Naive B cell (primary cell): ENCODE data around the gene SCUBE1. TPM values are rescaled to one million over a fixed set of nuclear protein-coding genes. Genes with fewer than 3 reads are reported as not detected.
A peak's percentile ranks its signal among the peaks of the same experiment; 100 is the strongest.
"Not testable (repeated sequence)": the region's sequence is repeated elsewhere in the genome, so short reads cannot be mapped to it uniquely, and the experiment has no call there.

Experiments used
- ATAC-seq, 2 donors: fragments of 150-1000 bp; cut with Tn5 transposase; 2 replicates each; pipeline ENCODE4 v1.10.0; 2021; ENCODE audit warnings: low read depth in 2 of 2, mild to moderate bottlenecking in 2 of 2, moderate library complexity in 2 of 2
- DNase-seq: peaks from one replicate; pipeline ENCODE4 v3.0.0; 2022
- H3K27ac Mint-ChIP-seq, 6 donors: one replicate each; pipeline ENCODE4 v1.8.0; 2020 to 2022; ENCODE audit warnings: mild to moderate bottlenecking in 6 of 6, mixed read lengths in 6 of 6, moderate library complexity in 5 of 6, inconsistent platforms in 2 of 6
- H3K27me3 Mint-ChIP-seq, 3 donors: one replicate each; pipeline ENCODE4 v1.8.0; 2021 to 2022; ENCODE audit warnings: mixed read lengths in 3 of 3, mild to moderate bottlenecking in 1 of 3
- H3K36me3 Mint-ChIP-seq, 2 donors: one replicate each; pipeline ENCODE4 v1.8.0; 2020 to 2022; ENCODE audit warnings: mixed read lengths in 2 of 2, inconsistent platforms in 1 of 2, mild to moderate bottlenecking in 1 of 2
- H3K4me1 Mint-ChIP-seq, 3 donors: one replicate each; pipeline ENCODE4 v1.8.0; 2020 to 2022; ENCODE audit warnings: mixed read lengths in 3 of 3, inconsistent platforms in 1 of 3, mild to moderate bottlenecking in 1 of 3, moderate library complexity in 1 of 3
- H3K4me3 Mint-ChIP-seq, 8 donors: one replicate each; pipeline ENCODE4 v1.8.0; 2020 to 2022; ENCODE audit warnings: mild to moderate bottlenecking in 8 of 8, mixed read lengths in 8 of 8, moderate library complexity in 8 of 8, inconsistent platforms in 2 of 8
- H3K9me3 Mint-ChIP-seq, 7 donors: one replicate each; pipeline ENCODE4 v1.8.0; 2020 to 2022; ENCODE audit warnings: mixed read lengths in 7 of 7, mild to moderate bottlenecking in 5 of 7, inconsistent platforms in 2 of 7, moderate library complexity in 1 of 7
- polyA plus RNA-seq, 6 donors: library from polyadenylated mRNA; unstranded; fragments of 300-500 nt; fragmentation: Illumina TruSeq; gene quantifications; one replicate each; pipeline ENCODE4 v1.2.3, GENCODE V29; 2021; ENCODE audit warnings: low read depth in 6 of 6

Gene SCUBE1
- polyA plus RNA-seq, 6 donors from 2014 or later = not detected

DNA sequence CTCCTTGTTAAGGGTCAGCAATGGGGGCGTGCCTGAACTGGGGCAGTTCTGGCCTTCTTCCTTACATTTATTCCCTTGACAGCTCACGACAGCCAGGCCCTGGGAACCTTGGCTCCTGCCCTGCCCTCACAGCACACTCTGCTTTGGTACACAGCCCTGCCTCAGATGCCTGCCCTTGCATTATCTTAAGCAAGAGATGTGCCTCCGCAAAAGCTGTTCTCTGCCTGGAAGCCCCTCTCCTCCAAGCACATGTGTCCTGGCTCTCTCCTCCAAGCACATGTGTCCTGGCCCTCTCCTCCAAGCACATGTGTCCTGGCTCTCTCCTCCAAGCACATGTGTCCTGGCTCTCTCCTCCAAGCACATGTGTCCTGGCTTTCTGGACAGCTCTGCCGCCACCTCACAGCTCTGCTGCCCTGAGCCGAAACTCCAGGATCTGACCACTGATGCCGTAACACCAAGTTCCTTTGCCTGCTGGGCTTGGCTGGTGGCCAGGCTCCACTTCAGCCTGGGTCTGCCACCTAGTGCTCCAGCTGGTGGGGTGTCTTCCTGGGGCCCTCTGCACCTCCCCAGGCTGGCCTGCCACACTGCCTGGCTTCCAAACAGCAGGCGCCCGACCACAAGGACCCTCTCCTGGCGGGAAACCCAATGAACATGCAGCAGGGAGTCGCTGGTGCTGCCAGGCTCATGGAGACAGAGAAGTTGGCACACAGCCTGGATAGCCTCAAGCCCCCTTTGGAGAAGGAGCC lies 53.0 kb downstream of the SCUBE1 start:
- no peaks in the 10 kb centered on the region for H3K9me3 Mint-ChIP-seq
- no peak for DNase-seq
- H3K4me1 Mint-ChIP-seq = peaks cover 3 to 5% (median 4%) of the 10 kb centered on the region in 3 donors
- no peak for ATAC-seq
- H3K27ac Mint-ChIP-seq = no peak overlapping the region
- no peak overlapping the region for H3K4me3 Mint-ChIP-seq
- H3K27me3 Mint-ChIP-seq = peaks cover 0 to 8% (median 5%) of the 10 kb centered on the region in 3 donors
- no peaks in the 10 kb centered on the region for H3K36me3 Mint-ChIP-seq

- ATAC-seq = no peak
- H3K36me3 Mint-ChIP-seq = no peaks in the 10 kb centered on the region
- DNase-seq = no peak
- peaks cover 0 to 8% (median 7%) of the 10 kb centered on the region in 3 donors for H3K27me3 Mint-ChIP-seq
- H3K4me1 Mint-ChIP-seq = peaks cover 0 to 5% (median 4%) of the 10 kb centered on the region in 3 donors
- H3K27ac Mint-ChIP-seq = peak overlapping the region in 1 of 6 donors; percentile 80
- no peaks in the 10 kb centered on the region for H3K9me3 Mint-ChIP-seq
- H3K4me3 Mint-ChIP-seq = no peak overlapping the region
Observed at GRCh38 chr22:43289531-43289963, 53.6 kb downstream of the SCUBE1 start.

DNA sequence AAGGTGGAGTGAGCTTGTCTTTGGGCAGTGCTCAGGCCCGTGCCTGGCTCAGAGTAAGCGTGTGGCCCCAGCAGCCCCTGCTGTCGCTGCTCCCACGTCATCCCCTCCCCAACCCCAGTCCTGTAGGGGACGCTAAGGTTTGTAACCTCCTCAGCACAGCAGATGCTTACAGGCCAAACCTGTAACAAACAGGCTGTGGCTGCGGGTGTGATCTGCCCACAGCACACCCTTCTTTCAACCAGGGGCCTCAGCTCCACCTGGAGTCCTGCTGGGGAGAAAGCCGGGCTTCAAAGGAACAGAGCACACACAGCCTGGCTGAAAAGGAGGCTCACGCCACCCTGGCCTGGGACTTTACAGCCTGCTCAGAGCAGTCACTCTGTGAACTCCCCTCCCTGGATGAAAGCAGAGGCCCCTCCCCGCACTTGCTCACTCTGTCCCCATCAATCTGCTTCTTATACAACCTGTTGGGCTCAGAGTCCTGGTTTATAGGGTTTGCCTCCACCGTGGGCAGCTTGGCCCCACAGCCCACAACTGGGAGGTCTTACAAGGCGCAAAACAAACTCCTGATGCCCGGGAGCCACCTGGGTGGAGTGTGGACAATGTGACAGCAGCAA lies 54.3 kb downstream of the SCUBE1 start:
- Mint-ChIP-seq H3K27me3 (peaks cover 0 to 11% (median 8%) of the 10 kb centered on the region in 3 donors), H3K27ac (peak overlapping the region in 1 of 6 donors; percentile 68), H3K9me3 (no peaks in the 10 kb centered on the region), H3K4me1 (peaks cover 0 to 5% (median 4%) of the 10 kb centered on the region in 3 donors), H3K36me3 (no peaks in the 10 kb centered on the region), H3K4me3 (no peak overlapping the region)
- DNase-seq (no peak), ATAC-seq (no peak)

- ATAC-seq (no peak), DNase-seq (no peak)
- peaks cover 2 to 13% (median 11%) of the 10 kb centered on the region in 3 donors for H3K27me3 Mint-ChIP-seq
- no peak overlapping the region for H3K4me3 Mint-ChIP-seq
- H3K4me1 Mint-ChIP-seq = peaks cover 0 to 5% (median 4%) of the 10 kb centered on the region in 3 donors
- H3K36me3 Mint-ChIP-seq = no peaks in the 10 kb centered on the region
- no peak overlapping the region for H3K27ac Mint-ChIP-seq
- H3K9me3 Mint-ChIP-seq = no peaks in the 10 kb centered on the region
Observed at GRCh38 chr22:43288378-43288777, 54.8 kb downstream of the SCUBE1 start.

DNA sequence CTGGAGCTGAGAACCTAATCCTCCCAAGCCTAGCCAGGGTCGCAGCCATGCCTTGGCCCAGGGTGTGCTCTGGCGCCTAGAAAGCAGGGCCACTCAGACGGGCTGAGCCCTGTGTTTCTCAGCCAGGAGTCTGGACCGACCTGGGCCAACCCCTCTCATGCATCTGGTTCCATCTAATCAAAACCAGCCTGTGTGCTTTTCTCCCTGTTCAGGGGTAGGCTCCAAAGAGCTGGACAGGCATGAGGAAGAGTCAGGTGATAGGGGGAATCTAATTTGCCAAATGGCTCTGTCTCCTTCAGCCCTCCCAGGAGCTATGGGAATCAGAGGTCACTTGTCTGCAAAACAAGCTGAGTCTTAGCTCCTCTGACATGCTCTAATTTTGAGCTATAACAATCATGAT lies 55.7 kb downstream of the SCUBE1 start:
- H3K27ac Mint-ChIP-seq = no peak overlapping the region
- H3K27me3 Mint-ChIP-seq = peaks cover 6 to 22% (median 17%) of the 10 kb centered on the region in 3 donors
- DNase-seq (no peak), ATAC-seq (no peak)
- no peak overlapping the region for H3K4me3 Mint-ChIP-seq
- H3K36me3 Mint-ChIP-seq = no peaks in the 10 kb centered on the region
- peaks cover 0 to 5% (median 4%) of the 10 kb centered on the region in 3 donors for H3K4me1 Mint-ChIP-seq
- H3K9me3 Mint-ChIP-seq = no peaks in the 10 kb centered on the region

GRCh38 chr22:43281394-43281793 lies 61.8 kb downstream of the SCUBE1 start:
- Mint-ChIP-seq H3K4me3 (no peak overlapping the region), H3K36me3 (no peaks in the 10 kb centered on the region), H3K9me3 (no peaks in the 10 kb centered on the region), H3K27me3 (peaks cover 6 to 27% (median 22%) of the 10 kb centered on the region in 3 donors), H3K4me1 (no peaks in the 10 kb centered on the region), H3K27ac (no peak overlapping the region)
- DNase-seq (no peak), ATAC-seq (no peak)

GRCh38 chr22:43280523-43280886 lies 62.7 kb downstream of the SCUBE1 start:
- H3K27ac Mint-ChIP-seq, H3K4me1 Mint-ChIP-seq, ATAC-seq, DNase-seq, H3K36me3 Mint-ChIP-seq, H3K9me3 Mint-ChIP-seq, H3K4me3 Mint-ChIP-seq: not testable (repeated sequence)
- H3K27me3 Mint-ChIP-seq = peaks cover 8 to 35% (median 26%) of the 10 kb centered on the region in 3 donors

DNA sequence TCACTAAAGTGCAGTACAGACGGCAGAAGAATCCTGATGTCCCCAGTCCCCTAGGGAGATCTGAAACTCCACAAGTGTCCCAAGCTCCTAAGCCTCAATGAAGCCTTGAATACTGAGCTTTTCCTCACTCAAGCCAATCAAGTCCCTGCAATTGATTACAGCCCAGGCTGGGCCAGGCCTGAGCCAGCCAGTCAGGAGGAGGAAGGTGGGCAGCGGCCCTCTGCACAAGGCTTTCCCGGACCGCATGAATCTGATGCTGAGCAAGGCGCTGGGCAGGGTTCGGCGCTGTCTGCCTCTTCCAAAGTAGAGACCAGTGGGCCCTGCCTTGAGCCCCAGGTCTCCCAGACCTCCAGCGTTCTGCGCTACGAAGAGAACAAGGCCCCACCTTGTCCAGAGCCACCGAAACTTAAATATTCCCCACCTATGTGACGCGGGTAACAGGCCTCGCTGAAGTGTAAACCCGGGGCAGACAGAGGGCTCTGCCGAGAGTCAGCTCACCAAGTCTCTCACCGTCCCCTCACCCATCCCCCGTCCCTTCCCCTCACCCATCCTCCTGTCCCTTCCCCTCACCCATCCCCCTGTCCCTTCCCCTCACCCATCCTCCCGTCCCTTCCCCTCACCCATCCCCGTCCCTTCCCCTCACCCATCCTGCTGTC lies 63.2 kb downstream of the SCUBE1 start:
- peaks cover 10 to 40% (median 31%) of the 10 kb centered on the region in 3 donors for H3K27me3 Mint-ChIP-seq
- H3K27ac Mint-ChIP-seq = no peak overlapping the region
- H3K4me3 Mint-ChIP-seq = no peak overlapping the region
- DNase-seq (no peak), ATAC-seq (no peak)
- no peaks in the 10 kb centered on the region for H3K36me3 Mint-ChIP-seq
- no peaks in the 10 kb centered on the region for H3K9me3 Mint-ChIP-seq
- H3K4me1 Mint-ChIP-seq = no peaks in the 10 kb centered on the region

GRCh38 chr22:43277987-43278601 lies 65.1 kb downstream of the SCUBE1 start:
- Mint-ChIP-seq H3K36me3 (no peaks in the 10 kb centered on the region), H3K4me3 (no peak overlapping the region), H3K27ac (peak overlapping the region in 1 of 6 donors; percentile 33), H3K4me1 (peaks cover 0 to 6% (median 0%) of the 10 kb centered on the region in 3 donors), H3K27me3 (peaks cover 5 to 33% (median 31%) of the 10 kb centered on the region in 3 donors), H3K9me3 (no peaks in the 10 kb centered on the region)
- no peak for DNase-seq
- no peak for ATAC-seq

GRCh38 chr22:43277091-43277490 lies 66.1 kb downstream of the SCUBE1 start:
- no peak for ATAC-seq
- no peak overlapping the region for H3K4me3 Mint-ChIP-seq
- H3K27me3 Mint-ChIP-seq = peaks cover 3 to 30% (median 23%) of the 10 kb centered on the region in 3 donors
- peaks cover 0 to 6% (median 0%) of the 10 kb centered on the region in 3 donors for H3K4me1 Mint-ChIP-seq
- no peaks in the 10 kb centered on the region for H3K9me3 Mint-ChIP-seq
- DNase-seq = no peak
- H3K27ac Mint-ChIP-seq = no peak overlapping the region
- no peaks in the 10 kb centered on the region for H3K36me3 Mint-ChIP-seq

DNA sequence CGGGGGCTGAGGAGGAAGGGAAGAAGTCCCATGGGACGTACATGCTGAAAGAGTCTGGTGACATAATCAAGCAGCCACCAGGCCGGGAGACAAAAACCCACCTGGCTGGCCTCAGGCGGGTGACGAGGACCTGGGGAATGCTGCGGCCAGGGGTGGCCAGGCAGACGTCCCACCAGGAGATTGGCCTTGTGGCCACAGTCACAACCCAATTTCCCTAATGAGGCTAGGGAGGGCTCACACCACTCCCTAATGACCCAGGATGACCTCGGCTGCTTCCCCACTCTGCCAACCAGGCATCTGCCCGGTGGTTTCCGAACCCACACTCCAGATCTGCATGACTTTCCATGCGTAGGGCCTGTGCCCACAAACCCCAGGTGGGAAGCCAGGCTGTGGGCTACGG lies 66.9 kb downstream of the SCUBE1 start:
- no peaks in the 10 kb centered on the region for H3K36me3 Mint-ChIP-seq
- no peak overlapping the region for H3K4me3 Mint-ChIP-seq
- H3K9me3 Mint-ChIP-seq = no peaks in the 10 kb centered on the region
- H3K27me3 Mint-ChIP-seq = peaks cover 3 to 25% (median 15%) of the 10 kb centered on the region in 3 donors
- DNase-seq (no peak), ATAC-seq (no peak)
- no peak overlapping the region for H3K27ac Mint-ChIP-seq
- peaks cover 0 to 6% (median 0%) of the 10 kb centered on the region in 3 donors for H3K4me1 Mint-ChIP-seq

- Mint-ChIP-seq H3K9me3 (no peaks in the 10 kb centered on the region), H3K27ac (peak overlapping the region in 2 of 6 donors; percentile 38 to 88), H3K4me1 (peaks cover 0 to 6% (median 0%) of the 10 kb centered on the region in 3 donors), H3K27me3 (peaks cover 3 to 30% (median 13%) of the 10 kb centered on the region in 3 donors), H3K36me3 (no peaks in the 10 kb centered on the region), H3K4me3 (no peak overlapping the region)
- DNase-seq (no peak), ATAC-seq (no peak)
Observed at GRCh38 chr22:43275545-43276317, 67.4 kb downstream of the SCUBE1 start.
